Epithelial cell of prostate (primary cell): ENCODE measurements around the gene SLAMF6.
"Not testable (repeated sequence)": the region's sequence is repeated elsewhere in the genome, so short reads cannot be mapped to it uniquely, and the experiment has no call there.

Source experiments
- DNase-seq: peaks from one replicate; pipeline ENCODE4 v3.0.0-alpha.2; 2011; ENCODE audit warnings: low read depth, low spot score
- H3K27ac ChIP-seq: fragments of 450-650 bp; 2 replicates; pipeline ENCODE4 v1.5.1; 2017; ENCODE audit warnings: mild to moderate bottlenecking

Gene SLAMF6

GRCh38 chr1:160522622-160523345 lies at the start of gene SLAMF6:
SLAMF6 (minus strand) TSS chr1:160523255; CDS start chr1:160523192, 63 bp downstream.
- no peak for DNase-seq
- no peak within 1 kb of the TSS for H3K27ac ChIP-seq

- no peak overlapping the region for H3K27ac ChIP-seq
- DNase-seq: no peak
These were observed 47.8 kb upstream of the SLAMF6 start for GRCh38 chr1:160570840-160571239.

- no peak overlapping the region for H3K27ac ChIP-seq
- no peak for DNase-seq
These were observed 46.8 kb upstream of the SLAMF6 start for GRCh38 chr1:160569806-160570205.

DNA sequence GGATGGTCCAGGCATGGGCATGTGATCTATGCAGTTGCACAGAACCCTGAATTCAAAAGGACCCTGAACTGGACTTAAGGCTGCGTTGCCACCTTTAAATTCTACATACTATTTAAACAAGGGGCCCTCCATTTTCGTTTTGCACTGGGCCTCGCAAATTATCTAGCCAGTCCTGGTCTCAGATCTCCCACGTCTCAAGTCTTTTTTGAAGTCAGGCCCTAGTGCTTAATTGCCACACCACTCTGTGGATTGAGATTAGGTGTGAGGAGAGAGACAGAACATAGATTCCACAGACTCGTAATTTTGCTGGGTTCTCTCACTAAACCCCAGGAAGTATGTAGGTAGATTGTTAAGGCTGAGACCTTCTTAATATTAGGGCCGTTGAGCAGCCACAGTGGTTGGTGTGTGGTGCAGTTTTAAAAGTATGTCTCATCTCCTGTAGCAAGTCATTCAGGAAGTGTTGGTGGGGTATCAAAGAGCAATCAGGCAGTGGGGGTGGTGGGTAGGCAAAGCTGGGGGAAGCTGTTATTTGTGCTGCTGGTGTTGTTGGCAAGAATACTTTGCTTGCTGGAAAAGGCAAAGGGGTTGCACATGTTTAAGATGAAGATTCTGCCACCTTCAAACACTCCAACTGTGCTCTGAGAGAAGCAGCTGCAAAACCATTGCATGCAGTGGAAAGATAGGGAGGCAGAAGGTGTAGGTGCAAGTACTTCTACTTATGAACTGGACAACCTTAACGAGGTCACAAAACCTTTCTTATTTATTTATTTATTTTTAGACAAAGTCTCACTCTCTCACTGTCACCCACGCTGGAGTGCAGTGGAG lies 45.0 kb upstream of the SLAMF6 start:
- DNase-seq: no peak
- no peak overlapping the region for H3K27ac ChIP-seq

DNA sequence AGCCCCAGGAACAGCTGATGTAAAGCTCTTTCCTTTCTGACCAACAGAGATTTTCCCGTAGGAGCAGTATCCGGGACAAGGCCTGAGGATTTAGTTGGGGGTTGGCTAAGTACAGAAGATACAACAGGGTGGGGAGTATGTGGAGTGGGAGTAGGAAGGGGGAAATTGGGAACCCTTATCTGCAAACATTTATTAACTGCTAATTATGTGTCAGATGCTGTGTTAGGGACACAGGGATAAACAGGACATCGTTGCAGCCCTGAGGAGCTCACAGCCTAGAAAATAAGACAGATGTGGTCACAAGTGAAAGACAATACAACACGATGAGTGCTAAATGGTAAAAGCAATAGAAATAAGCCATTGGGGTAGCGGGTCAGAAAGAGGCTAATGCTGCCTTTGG lies 44.3 kb upstream of the SLAMF6 start:
- H3K27ac ChIP-seq: no peak overlapping the region

DNA sequence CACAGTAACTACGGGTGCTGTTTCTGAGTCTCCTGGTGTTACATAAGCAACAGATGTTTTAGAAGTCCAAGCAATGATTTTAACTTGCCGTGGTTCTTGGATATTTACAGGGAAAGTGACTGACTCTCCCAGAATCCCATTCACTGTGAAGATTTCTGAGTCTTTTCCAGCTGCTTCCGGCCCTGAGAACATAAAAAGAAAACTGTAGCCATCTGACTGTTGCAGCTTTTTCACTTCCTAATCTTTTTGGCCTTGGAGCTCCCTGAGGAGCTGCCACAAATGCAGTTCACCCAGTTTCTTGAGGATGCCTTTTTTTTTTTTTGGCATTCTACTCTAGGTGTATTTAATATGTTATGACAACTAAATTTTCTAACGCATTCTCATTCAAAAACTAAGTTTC lies 42.5 kb upstream of the SLAMF6 start:
- H3K27ac ChIP-seq: no peak overlapping the region
- DNase-seq: no peak

More for the DNA sequence above, 44.3 kb upstream of the SLAMF6 start:
- no peak for DNase-seq

DNA sequence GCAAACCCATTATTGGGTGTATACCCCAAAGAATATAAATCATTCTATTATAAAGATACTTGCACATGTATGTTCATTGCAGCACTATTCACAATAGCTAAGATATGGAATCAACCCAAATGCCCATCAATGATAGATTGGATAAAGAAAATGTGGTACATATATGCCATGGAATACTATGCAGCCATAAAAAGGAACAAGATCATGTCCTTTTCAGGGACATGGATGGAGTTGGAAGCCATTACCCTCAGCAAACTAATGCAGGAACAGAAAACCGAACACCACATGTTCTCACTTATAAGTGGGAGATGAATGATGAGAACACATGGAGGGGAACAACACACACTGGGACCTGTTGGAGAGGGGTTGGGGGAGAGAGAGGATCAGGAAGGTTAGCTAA lies 40.2 kb upstream of the SLAMF6 start:
- H3K27ac ChIP-seq, DNase-seq: not testable (repeated sequence)

- not testable (repeated sequence) for H3K27ac ChIP-seq, DNase-seq
These were observed 39.7 kb upstream of the SLAMF6 start for GRCh38 chr1:160562745-160563144.

DNA sequence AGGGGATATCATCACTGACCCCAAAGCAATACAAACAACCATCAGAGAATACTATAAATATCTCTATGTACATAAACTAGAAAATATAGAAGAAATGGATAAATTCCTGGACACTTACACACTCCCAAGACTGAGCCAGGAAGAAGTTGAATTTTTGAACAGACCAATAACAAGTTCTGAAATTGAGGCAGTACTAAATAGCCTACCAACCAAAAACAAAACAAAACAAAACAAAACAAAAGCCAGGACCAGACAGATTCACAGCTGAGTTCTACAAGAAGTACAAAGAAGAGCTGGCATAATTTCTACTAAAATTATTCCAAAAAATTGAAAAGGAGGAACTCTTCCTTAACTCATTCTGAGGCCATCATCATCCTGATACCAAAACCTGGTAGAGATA lies 37.8 kb upstream of the SLAMF6 start:
- no peak overlapping the region for H3K27ac ChIP-seq
- DNase-seq: no peak

GRCh38 chr1:160560045-160560705 lies 37.1 kb upstream of the SLAMF6 start:
- no peak for DNase-seq
- no peak overlapping the region for H3K27ac ChIP-seq

DNA sequence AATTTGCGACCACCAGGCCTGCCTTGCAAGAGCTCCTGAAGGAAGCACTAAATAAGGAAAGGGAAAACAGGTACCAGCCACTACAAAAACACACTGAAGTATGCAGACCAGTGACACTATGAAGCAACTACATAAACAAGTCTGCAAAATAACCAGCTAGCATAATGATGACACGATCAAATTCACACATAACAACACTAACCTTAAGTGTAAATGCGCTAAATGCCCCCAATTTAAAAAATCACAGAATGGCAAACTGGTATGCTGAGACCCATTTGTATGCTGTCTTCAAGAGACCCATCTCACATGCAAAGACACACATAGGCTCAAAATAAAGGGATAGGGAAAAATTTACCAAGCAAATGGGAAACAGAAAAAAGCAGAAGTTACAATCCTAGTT lies 36.4 kb upstream of the SLAMF6 start:
- DNase-seq, H3K27ac ChIP-seq: not testable (repeated sequence)

GRCh38 chr1:160558660-160559380 lies 35.8 kb upstream of the SLAMF6 start:
- no peak overlapping the region for H3K27ac ChIP-seq
- no peak for DNase-seq

GRCh38 chr1:160553778-160554177 lies 30.7 kb upstream of the SLAMF6 start:
- no peak overlapping the region for H3K27ac ChIP-seq
- no peak for DNase-seq

DNA sequence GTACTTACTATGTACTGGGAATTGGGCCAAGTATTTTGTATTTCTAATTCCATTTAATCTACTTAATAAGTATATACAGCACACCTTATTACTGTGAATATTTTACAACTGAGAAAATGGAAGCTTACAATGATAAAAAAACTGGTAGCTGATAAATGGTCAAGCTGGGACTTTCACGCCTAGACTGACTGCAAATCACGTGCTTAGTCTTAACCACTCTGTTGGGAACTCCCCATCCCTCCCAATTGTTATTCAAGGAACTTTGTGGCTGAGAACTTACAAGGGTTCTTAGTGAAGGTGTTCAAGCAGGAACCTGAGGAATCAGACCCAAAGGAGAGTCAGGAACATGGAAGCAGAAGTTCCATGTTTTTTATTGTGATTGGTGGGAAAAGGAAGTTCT lies 29.4 kb upstream of the SLAMF6 start:
- no peak overlapping the region for H3K27ac ChIP-seq

DNA sequence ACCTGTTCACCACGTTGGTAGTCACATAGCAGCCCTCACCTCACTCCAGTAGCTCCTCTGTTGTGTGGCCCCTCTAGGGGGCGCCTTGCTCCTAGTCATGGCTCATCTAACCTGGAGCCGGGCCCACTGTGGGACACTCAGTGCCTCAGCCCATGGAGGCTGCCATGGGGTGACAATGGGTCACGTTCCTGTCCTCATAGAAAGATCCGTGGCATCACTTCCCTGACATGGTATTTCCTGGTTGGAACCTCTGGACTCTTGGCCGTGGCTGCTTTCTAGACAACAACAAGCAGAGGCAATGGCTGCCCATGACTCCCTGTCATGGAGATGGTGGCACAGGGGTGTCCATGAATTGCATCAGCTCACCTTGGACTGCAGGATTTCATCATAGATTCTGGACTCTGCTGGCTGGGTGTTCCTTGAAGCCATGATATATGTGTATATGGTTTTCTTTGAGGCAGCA lies 27.5 kb upstream of the SLAMF6 start:
- no peak for DNase-seq
- H3K27ac ChIP-seq: no peak overlapping the region

More for the DNA sequence above, 29.4 kb upstream of the SLAMF6 start:
- no peak for DNase-seq

DNA sequence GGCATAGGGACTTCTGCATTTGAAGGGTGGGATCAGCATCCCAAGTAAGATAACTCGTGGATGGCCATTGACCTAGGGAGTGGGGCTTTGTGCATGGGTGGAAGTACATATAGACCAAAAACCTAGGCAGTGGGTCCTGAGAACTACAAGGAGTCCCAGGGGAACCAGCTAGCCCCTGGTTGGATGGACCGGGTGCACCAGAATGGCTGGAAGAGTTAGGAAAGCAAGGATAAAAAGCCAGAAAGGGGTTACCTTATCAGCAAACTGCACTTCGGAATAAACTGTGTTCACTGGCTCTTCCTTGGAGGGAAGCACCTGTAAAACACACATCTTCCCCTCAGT lies 26.6 kb upstream of the SLAMF6 start:
- H3K27ac ChIP-seq: no peak overlapping the region

DNA sequence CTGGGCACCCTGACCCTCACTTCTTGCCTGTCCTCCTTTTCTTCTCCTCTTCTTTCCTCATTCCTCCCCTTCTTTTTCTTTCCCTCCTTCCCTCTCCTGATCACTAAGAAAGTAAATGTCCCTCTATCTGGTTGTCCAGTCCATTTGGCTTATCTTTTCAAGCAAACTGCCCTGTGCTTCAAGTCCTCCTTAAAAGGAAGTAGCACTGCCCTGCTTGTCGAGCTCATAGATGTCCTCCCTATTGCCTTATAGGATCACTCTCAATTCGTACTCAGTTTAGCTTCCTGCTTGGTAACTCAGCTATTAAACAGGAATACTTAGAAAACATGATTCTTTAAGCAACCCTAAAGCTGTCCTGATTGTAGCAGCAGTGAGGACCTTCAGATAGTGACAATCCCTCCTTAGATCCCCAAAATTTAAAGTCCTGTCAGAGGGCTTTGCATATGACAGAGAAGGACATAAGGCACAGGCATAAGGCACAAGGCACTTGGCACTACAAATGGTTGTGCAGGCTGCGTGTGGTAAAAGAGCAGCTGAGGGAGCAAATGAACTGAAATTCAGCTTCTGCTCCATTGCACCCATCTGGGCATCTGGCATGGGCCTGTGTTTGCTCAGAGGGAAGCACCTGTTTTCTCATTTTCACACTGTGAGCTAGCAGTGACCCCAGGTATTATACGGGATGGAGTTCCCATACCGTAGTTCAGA lies 26.1 kb upstream of the SLAMF6 start:
- H3K27ac ChIP-seq: no peak overlapping the region
- no peak for DNase-seq

More for the DNA sequence above, 26.6 kb upstream of the SLAMF6 start:
- no peak for DNase-seq

GRCh38 chr1:160548183-160548582 lies 25.1 kb upstream of the SLAMF6 start:
- H3K27ac ChIP-seq: no peak overlapping the region
- DNase-seq: no peak

DNA sequence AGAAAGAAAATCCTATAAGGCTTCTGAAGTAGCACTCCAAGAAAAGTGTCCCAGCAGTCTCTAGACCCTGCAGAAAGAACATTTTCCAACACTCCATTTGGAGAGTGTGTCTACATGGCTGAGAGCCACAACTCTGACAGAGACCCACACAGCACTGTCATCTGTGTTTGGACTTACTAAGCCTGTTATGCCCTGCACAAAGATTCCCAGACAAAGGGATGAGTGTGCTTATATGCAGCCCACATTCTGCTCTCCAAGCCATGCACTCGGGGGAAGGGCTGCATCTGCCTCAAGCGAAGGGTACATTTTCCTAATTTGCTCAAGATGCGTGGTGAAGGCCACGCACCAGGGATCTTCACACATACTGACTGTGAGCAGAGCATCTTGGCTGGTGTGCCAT lies 24.4 kb upstream of the SLAMF6 start:
- DNase-seq: no peak

GRCh38 chr1:160546942-160547341 lies 23.9 kb upstream of the SLAMF6 start:
- DNase-seq: no peak
- H3K27ac ChIP-seq: no peak overlapping the region

More for the DNA sequence above, 24.4 kb upstream of the SLAMF6 start:
- no peak overlapping the region for H3K27ac ChIP-seq
